Myocyte (in vitro differentiated cells): ENCODE measurements around the gene KCNQ1. TPM values are rescaled to one million over a fixed set of nuclear protein-coding genes. Genes with fewer than 3 reads are reported as not detected.

Source experiments
- DNase-seq: peaks from one replicate; pipeline ENCODE4 v3.0.0-alpha.2; 2012; ENCODE audit warnings: low read depth
- total RNA-seq: library from RNA; depleted of rRNA; stranded (reverse); fragments of >200 nt; gene quantifications from 2 replicates; pipeline ENCODE4 v1.2.3, GENCODE V29; 2014

The KCNQ1 gene
- total RNA-seq, 1 donor from 2014 or later, result 0.32 TPM

DNA sequence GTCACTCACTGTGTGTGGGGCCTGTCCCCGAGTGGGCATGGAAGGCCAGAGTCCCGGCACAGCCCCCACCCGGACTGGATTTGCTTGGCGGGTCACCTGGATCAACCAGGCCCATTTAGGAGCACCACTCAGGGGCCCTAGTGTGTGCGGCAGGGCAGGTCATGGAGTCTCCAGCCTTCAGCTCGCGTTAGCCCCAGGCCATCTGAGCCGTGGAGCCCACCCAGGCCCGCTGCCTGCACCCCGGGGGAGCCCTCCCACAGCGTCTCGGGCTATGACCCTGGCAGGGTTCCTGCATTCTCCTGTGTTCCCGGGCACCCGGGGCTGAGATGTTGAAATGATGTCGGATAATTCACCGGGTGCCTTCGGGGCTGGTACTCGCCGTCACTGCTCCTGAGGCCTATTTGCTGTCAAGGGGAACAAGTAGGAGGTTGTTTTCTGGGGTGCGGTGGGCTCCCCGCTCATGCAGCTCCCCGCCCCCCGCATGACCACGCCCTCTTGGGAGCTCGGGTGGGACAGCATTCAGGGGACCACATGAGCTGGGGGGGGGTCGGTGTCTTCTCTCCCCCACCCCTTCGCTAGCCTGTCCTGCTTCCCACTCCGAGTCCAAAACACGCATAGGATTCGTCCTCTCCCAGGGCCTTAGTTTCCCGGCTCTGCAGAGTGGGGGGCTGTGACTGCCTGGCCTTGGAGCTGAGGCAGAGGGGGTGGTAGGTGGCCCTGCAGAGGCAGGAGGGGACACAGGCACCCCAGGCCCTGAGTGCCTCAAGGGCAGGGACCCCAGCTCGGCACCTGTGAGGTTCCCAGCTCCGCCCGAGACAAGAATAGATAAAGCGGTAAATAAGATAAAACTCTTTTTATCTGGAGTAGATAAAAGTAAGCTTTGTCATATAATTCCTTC is 77.2 kb downstream of the KCNQ1 start:
- DNase-seq, result no peak

DNA sequence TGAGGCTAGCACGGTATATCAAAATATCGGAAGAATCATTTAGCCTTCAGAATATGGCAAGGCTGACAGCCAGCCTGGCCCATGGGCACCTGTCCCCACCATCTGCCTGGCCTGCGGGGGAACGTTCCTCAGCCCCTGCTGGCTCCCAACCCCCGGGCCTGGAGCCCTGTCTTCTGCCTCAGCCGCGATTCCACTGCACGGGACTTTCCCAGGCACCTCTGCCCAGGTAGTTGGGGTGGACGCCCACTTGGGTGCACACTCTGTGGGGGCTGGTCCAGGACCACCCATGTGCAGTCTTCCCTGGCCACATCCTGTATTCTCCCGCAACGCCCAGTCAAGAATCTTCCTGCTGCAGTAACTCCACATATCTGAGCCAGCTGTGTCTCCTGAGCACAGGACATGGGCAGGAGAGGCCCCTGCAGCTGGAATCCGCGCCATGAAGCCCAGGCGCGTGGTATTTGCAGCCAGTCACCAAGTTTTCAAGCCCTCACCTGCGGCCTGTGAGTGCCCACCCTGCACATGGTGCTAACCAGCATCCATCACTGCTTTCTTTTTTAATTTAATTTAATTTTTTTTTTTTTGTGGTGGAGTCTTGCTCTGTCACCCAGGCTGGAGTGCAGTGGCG is 77.9 kb downstream of the KCNQ1 start:
- no peak for DNase-seq

DNA sequence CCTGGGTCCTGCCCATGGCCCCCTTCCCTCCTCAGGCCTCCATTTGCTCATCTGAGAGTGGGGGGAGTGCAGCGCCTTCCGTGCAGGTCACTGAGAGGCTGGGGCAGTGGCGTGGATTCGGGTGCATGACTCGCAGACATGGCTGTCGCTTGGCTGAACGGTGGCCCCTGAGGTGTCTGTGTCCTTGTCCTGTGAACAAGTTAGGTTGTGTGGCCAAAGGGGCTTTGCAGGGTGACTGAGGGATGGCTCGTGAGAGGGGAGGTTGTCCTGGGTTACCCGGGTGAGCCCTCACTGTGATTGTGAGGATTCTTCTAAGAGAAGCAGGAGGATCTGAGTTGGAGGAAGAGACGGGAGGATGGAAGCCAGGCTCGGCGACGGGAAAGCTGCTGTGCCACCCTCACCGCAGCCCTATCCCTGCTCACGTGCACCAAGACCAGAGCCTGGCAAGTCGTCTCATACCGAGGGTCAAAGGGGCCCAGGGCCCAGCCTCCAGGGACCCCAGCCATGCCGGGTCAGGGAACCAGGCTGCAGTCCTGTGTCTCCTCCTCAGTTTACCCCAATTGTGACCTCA is 79.1 kb downstream of the KCNQ1 start:
- no peak for DNase-seq

DNA sequence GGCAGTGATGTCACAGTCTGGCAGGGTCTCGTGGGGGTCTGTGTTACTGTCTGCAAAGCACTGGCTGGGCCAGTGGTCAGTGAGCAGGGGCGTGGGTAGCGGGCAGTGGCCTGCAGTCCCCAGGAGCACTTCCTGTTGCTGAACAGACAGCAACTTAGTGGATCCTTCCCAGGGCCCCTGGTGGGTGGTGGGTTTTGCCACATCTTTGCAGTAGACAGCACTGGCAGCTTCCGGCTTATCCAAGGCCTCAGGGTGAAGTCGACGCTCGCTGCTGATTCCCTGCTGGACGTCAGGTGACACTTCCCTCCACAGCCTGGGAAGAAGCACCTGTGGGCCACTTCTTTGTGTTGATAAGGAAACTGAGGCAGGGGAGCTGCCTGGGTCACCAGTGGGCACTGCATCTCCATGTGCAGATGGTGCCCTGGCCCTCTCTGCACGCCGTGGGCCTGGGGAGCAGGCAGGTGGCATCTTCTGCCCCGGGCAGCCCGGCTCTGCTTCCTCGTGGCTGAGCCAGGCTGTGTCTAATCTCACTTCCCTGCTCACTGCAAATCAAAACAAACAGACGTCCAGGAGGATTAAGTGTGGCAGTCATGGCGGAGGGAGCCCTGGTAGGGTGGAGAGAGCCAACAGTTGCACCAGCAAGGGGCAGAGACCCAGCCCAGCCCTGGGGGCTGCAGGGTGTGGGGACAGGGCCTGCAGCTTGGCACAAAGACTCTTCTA is 79.8 kb downstream of the KCNQ1 start:
- DNase-seq, result no peak

DNA sequence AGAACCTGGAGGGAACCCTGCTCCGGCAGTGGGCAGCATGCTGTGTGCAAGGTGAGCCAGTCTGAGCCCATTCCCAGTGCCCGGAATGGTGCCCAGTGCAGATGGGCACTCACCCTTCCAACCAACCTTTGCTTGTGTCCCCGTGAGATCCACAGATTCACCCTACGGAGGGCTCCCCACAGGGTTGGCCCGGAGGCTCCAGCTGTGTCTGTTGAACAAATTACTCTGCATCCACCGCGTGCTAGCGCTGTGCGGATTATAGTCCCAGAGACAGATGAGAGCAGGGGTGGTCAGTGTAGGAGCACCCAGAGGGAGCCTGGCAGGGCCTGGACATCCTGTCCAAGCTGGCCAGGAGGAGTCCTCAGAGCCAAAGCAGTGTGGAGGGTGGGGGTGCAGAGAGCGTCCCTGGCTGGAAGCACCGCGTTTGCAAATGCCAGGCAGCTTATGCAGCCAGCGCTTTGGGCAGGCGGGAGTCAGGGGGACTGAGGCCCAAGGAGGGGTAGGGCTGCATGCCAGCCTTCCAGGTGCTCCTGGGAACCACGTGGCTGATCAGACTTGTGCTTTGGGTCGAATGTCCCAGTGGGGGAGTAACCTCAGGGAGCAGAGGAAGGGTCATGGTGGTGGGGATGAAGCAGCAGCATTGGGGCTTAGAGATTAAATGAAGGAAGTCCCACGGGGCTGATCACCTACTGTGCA is 80.5 kb downstream of the KCNQ1 start:
- DNase-seq, result no peak

DNA sequence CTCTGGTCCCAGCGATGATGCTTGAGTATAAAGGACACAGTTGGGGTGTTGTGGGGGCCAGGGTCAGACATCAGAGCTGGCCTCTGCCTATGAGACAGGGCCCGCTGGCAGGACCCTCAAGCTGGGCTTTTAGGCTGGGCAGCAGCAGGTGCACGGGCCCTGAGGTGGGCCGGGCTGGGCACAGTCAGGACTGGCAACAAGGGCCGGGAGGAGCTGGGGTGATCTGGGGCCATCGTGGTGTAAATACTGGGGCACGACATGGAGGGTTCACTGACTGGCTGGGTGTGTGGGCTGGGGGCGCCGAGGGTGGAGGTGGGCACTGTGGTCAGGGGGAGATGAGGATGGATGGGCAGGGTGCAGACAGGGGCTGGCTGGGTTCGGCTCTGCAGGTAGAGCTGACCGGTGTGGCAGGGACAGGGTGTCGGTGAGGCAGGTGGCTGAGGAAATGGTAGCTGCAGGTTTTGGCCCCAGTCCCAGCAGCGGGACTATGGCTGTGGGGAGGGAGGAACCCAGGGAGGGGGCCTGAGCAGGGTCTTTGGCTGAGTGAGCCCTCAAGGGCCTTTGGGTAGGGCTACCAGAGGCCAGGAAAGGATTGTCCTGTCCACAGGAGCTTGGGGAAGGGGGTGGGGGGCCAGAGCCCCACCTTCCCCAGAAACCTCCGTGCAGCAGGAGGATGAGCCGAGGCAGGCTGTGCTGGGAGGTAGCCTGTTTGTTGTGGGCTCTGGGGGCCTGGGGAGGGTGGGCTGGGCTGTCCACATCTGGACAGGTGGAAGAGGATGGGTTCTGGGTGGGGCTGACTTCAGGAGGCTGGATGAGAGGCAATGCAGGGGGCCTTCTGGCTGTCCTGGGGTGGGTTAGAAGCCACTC is 81.4 kb downstream of the KCNQ1 start:
- DNase-seq, result no peak

DNA sequence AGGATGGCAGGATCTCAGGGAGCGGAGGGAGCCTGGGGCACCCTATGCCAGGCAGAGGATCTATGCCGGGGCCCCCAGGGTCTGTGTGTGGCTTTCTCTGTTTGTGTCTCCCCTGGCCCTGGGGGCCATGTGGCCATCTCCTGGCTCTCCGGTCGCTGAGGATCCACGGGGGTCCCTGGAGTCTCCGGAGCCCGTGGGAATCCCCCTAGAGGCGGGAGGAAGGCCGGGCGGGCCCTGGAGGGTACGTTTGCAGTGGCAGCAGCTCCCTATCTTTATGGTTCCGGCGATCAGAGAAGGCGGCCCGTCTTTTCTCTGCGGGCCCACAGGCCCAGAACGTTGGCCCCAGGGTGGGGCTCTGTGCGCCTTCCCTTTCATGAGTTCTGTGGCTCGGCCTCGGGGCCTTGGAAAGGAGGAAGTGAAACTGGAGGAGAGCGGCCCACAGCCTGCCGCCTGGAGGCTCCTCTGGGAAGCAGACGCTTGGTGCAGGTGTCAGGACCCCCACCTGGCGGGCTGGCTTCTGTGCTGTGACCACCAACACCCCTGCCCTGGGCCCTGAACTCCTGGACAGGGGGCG is 82.1 kb downstream of the KCNQ1 start:
- no peak for DNase-seq

DNA sequence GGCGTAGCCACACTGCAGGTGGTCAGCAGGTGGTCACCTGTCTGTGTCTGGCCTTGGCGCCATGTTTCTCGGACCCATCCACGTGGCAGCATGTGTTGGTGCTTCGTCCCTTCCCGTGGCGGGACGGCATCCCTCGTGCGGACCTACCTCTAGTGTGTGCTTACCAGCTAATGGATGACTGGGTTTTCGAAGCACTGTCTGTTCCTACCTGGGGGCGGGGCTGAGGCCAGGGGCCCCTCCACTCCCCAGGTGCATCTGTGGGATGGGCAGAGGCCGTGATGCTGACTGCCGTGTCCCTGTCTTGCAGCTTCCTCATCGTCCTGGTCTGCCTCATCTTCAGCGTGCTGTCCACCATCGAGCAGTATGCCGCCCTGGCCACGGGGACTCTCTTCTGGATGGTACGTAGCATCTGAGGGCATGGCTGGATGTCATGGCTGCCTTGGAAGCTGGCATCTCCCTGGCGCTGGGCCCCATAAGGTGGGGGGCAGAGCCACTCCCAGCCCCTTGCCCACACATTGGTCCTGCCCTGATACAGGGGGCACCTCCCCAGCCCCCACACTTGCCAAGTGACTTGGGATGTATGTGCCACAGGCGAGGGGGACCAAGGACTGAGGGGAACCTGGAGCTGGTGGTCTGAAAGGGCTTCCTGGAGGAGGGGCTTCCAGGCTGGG is 82.9 kb downstream of the KCNQ1 start:
- no peak for DNase-seq

DNA sequence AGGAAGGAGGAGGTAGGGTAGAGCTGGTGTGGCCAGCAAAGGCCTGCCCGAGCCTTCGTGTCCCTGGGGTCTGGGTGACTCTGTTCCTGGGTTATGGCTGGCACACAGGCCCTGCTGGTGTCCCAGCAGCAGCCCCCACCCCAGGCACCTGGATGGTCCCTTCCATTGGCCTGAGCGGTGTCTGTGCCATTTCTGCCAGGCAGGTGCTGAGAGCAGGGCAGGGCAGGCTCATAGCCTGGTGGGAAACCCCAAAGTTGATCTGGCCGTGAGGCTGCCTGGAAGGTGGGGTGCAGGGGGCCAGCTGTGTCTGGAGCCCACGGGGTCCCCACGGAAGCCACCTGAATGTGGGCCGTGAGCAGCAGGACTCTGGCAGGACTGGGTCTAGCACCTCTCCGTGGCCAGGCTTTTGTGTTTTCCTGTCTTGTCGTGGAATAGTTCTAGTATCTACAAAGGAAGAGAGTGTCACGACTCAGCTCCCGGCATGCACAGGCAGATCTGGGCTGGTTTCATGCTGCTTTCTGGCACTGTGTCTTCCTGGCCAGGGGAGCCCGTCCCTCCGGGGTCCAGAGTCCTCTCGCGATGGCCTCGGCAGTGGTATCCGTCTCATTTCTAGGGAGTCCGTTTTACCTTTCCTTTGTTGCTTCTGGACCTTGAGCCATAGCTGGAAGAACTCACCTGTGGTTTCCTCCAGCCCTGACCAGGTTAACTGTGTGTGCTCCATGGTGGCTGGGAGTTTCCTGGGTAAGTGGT is 83.7 kb downstream of the KCNQ1 start:
- DNase-seq, result no peak

DNA sequence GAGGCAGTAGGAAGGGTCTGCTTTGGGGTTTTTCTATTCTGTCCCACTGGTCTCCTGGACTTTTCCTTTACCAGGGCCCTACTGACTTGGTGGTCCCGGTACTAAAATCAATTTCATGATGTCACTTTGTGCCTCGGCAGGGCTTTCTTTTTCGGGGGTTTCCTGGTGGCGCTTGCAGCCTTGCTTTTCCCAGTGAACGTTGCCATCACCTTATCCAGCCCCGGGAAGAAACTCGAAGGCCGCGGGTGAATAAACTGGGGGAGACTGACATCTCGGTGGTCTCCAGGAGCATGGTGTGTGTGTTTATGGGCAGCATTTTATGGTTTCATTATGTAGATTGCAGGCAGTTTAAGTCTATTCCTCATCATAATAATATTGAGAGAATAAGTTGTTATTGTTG is 84.4 kb downstream of the KCNQ1 start:
- DNase-seq, result no peak

DNA sequence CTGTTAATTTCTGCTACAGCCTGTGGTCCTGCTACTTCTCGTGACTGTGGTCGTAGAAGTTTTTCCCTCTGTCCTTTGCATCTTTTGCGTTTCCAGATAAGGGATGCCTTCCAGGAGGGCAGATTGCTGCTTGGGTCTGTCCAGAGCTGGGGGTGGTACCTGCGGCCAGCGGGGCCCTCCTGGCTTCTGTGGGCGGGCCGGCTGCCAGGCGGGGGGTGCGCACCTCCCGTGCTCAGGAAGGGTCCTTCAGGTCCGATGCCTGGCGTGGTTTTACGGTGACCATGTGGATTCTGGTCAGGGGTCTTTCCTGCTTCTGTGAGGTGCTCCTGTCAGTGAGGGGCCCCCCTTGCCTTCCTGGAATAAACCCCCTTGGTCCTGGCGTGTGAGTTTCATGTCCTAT is 84.8 kb downstream of the KCNQ1 start:
- DNase-seq, result no peak

DNA sequence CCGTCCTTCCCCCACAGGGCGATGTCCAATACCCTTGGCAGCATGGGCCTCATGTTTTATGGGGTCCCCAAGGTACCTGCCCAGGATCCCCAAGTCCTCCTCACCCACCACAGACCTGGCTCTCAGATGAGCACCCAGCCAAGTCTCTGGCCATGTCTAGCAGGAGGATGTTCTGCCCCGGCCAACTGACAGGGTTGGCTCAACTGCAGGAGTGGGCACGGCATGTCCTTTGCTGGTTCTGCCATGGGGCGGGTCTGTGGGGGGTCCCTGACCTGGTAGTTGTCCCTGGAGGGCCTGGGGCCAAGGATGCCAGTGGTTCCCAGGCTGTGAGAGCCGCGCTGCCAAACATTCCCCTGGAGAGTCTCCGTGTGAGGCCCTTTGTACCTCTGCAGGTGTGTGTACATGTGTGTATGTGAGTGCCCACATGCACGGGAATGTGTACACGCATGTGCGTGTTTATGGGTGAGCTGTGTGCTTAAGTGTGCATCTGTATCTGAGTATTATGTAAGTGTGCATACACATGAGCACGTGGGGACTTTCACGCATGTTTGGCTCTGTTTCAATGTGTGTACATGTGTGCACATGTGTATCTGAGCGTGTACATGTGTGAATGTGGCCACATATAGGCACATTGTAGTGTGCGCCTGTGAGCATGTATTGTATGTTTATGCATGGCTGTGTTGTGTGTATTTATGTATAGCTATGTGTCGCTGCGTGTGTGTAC is 85.5 kb downstream of the KCNQ1 start:
- DNase-seq, result no peak

DNA sequence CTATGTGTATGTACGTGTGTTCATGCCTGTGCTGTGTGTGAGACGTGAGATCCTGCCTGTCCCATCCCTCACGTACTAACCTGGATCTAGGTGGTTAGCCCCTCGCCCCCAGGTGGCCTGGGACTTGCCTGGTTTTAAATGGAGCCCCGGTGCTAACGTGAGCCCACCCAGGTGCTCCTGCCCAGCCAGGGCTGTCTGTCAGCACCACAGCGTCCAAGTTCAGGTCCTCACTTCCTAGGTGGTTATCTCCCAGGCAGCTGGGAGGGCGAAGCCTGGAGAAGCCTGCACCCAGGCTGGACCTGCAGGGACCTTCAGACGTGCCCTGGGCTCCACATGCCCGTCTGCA is 86.0 kb downstream of the KCNQ1 start:
- no peak for DNase-seq

DNA sequence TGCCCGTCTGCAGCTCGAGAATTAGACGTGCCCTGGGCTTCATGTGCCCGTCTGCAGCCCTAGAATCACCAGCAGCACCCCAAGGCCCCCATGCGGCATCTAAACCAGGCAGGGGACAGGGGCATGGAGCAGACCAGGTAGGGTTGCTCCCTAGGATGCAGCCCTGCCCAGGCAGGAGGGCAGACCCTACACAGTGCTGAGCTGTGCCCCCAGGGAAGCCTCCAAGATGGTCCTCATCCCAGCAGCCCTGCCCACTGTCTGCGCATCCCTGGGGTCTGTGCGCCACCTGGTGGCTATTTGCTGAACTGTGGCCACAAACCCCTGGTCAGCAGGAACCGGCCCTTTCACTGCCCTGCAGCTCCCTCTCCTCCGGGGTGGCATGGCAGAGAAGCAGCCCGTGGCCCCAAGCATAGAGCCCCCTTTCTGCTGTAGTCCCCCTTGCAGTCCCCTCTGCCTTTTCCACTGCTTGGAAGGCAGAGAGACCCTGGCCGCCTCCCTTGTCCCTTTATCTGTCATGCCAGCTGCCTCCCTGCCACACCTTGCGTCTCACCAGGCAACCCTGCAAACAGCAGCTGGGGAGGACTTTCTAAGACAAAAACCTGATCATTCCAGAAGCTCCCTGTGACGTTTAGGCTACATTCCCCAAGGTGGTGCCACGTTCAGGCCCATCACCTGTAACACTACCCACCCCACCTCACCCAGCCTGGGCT is 86.6 kb downstream of the KCNQ1 start:
- peak; percentile 64 for DNase-seq

DNA sequence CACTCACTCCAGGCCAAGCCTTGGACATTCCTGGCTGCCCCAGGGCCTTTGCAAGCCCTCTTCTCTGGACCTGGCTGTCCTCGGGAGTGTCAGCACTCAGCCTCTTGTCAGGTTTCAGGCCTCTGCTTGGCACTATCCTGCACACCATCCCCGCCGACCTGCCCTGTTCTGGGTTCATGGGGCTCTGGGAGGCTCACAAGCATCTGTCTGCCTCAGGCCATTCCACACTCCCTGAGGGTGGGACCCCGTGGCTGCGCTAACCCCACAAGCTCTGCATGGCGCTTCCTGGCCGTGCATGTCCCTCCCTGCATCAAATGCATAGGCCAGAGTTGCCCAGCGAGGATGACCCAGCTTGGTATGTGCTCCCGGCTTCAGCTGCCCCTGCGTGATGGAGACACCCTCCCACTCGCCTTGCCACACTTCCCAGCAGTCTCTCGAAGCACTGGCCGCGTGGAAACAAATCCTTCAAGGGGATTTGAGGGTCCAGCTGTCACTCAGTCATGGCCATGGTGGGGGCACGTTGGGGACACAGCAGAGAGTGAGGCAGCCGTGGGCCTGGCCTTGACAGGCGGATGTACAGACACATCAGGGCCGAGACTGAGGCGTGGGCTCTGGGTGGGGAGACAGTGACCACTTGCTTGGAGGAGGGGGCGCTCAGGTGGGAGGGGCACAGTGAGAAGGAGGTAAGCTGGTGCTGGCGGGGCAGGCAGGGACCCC is 87.3 kb downstream of the KCNQ1 start:
- no peak for DNase-seq

DNA sequence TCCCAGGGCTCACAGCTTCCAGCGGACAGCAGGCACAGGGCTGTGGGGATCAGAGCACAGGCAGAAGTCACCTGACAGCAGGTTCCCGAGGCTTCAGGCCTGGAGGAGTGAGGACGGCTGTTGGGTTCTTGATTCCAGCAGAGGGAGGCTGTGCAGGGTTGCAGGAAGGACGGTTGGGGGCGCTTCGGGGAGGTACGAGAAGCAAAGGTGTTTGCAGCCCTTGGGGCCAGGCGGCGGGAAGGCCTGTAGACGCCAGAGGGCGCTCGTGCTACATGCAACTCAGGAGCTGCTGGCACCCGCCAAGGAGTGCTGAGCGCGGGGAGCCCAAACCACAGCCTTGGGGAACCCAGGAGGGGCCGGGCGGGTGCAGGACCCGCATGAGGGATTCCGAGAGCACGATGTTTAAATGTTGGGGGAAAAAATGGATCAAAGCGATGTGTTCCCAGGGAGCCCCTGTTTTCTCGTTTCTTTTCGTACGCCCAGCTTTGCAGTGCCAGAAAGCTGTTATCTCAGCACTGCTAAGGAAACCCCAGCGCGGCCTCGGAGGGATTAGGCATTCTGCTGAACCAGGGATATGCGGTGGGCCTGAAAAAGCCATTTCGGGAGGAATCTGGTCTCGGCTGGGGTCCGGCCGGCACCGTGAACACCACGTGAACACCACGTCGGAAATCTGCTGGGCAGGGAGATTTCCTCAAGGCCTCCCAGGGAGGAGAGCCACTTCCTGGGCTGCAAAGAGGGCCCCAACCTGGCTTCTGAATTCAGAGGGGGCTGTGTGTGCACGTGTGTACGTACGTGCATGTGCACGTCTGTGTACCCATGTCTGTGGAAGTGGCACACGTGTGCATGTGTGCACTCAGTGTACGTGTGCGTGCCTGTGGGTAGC is 88.1 kb downstream of the KCNQ1 start:
- peak; percentile 81 for DNase-seq
